Left ventricle myocardium inferior (tissue), 1 donor: ENCODE measurements around the gene NFYA. TPM values are rescaled to one million over a fixed set of nuclear protein-coding genes. Genes with fewer than 3 reads are reported as not detected.

Experiments
- DNase-seq: peaks from one replicate; pipeline ENCODE4 v3.0.0-alpha.2; 2020
- H3K27ac ChIP-seq: fragments of 200-600 bp; replicated peaks from 2 replicates; pipeline ENCODE4 v1.8.0; 2021
- H3K27me3 ChIP-seq: fragments of 200-600 bp; 2 replicates; pipeline ENCODE4 v1.8.0; 2021; ENCODE audit warnings: low read depth
- H3K36me3 ChIP-seq: fragments of 200-600 bp; 2 replicates; pipeline ENCODE4 v1.8.0; 2021
- H3K4me1 ChIP-seq: fragments of 200-600 bp; 2 replicates; pipeline ENCODE4 v1.8.0; 2021
- H3K4me3 ChIP-seq: fragments of 200-600 bp; 2 replicates; pipeline ENCODE4 v1.8.0; 2021; ENCODE audit warnings: mild to moderate bottlenecking, moderate library complexity
- H3K9me3 ChIP-seq: fragments of 200-600 bp; replicated peaks from 2 replicates; pipeline ENCODE4 v1.8.0; 2021
- CTCF ChIP-seq: fragments of 200-600 bp; IDR thresholded peaks from 2 replicates; pipeline ENCODE4 v1.8.0; 2021; ENCODE audit warnings: antibody characterized with exemption, mild to moderate bottlenecking, borderline replicate concordance
- intact Hi-C: fragments of 100-400 bp; cut with micrococcal nuclease; formaldehyde crosslinking; loops from one replicate; pipeline ENCODE4 v1.11.0; 2022
- total RNA-seq: library from RNA; stranded (reverse); fragmentation: NEBNext Ultra II Directional; extraction: Animal tissue kit (Norgen Biotek cat#: 25700); gene quantifications from one replicate; pipeline ENCODE4 v1.2.1, GENCODE V29; 2021
- donor health status: DM: no; HTN: yes; CAD: no; lungs with severe emphysema.

NFYA gene
- total RNA-seq, 1 donor from 2014 or later: 12.5 TPM

GRCh38 chr6:41122373-41122772 is 49.6 kb downstream of the NFYA start:
- intact Hi-C loops: no loop called here
- Histone ChIP-seq H3K4me3 (no peak overlapping the region), H3K27me3 (no peaks in the 10 kb centered on the region), H3K9me3 (no peaks in the 10 kb centered on the region), H3K4me1 (no peaks in the 10 kb centered on the region), H3K27ac (no peak overlapping the region), H3K36me3 (peaks cover 35% of the 10 kb centered on the region)
- no peak for DNase-seq
- TF ChIP-seq CTCF: no peak

DNA sequence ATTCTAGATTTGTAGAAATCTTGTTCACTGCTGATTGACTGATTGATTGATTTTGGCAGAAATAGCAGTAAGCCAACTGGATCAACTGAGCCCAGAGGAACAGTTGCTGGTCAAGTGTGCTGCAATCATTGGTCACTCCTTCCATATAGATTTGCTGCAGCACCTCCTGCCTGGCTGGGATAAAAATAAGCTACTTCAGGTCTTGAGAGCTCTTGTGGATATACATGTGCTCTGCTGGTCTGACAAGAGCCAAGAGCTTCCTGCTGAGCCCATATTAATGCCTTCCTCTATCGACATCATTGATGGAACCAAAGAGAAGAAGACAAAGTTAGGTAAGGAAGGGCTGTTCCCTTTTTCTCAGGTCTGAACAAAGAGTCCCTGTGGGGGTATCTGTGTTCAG is 50.1 kb downstream of the NFYA start:
- no peak overlapping the region for H3K4me3 ChIP-seq
- TF ChIP-seq CTCF: no peak
- intact Hi-C loops: no loop called here
- H3K27ac ChIP-seq: no peak overlapping the region
- peaks cover 36% of the 10 kb centered on the region for H3K36me3 ChIP-seq
- H3K4me1 ChIP-seq: no peaks in the 10 kb centered on the region
- H3K27me3 ChIP-seq: no peaks in the 10 kb centered on the region
- no peaks in the 10 kb centered on the region for H3K9me3 ChIP-seq
- no peak for DNase-seq

DNA sequence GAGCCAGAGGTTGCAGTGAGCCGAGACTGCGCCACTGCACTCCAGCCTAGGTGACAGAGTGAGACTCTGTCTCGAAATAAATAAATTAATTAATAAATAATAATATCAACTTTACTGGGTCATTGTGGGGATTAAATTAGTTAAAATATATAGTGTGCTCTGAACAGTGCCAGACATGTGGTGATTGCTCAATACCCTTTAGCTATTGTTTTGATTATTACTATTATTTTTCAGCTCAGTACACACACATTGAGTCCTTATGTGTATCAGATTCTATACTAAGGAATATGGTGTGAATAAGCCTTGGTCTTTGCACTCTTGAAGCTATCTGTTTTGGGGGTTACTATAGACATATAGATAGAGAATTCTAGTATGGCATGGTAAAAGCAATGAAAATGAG is 52.5 kb downstream of the NFYA start:
- H3K27me3 ChIP-seq: no peaks in the 10 kb centered on the region
- H3K36me3 ChIP-seq: peaks cover 36% of the 10 kb centered on the region
- no peak overlapping the region for H3K4me3 ChIP-seq
- DNase-seq: no peak
- no peak for TF ChIP-seq CTCF
- no peaks in the 10 kb centered on the region for H3K9me3 ChIP-seq
- intact Hi-C loops: no loop called here
- no peak overlapping the region for H3K27ac ChIP-seq
- H3K4me1 ChIP-seq: no peaks in the 10 kb centered on the region

DNA sequence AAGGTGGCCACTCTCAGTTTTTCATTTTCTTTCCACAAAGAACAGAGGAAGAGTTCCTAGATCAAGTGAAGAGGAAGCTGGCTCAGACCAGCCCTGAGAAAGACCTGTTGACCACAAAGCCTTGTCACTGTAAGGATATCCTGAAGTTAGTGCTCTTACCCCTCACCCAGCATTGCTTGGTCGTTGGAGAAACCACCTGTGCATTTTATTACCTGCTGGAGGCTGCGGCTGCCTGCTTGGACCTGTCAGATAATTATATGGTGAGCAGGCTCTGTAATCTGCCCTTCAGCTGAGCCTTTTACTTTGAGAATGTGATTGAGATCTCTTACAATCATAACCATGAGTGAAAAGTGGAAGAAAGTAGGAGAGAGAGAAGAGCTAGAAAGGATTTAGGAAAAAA is 59.5 kb downstream of the NFYA start:
- H3K4me1 ChIP-seq: no peaks in the 10 kb centered on the region
- no peaks in the 10 kb centered on the region for H3K9me3 ChIP-seq
- TF ChIP-seq CTCF: no peak
- no peak overlapping the region for H3K27ac ChIP-seq
- H3K4me3 ChIP-seq: no peak overlapping the region
- DNase-seq: no peak
- intact Hi-C loops: no loop called here
- no peaks in the 10 kb centered on the region for H3K27me3 ChIP-seq
- peaks cover 31% of the 10 kb centered on the region for H3K36me3 ChIP-seq

- intact Hi-C loops: no loop called here
- Histone ChIP-seq H3K4me1 (no peaks in the 10 kb centered on the region), H3K4me3 (no peak overlapping the region), H3K36me3 (peaks cover 37% of the 10 kb centered on the region), H3K27me3 (no peaks in the 10 kb centered on the region), H3K27ac (no peak overlapping the region), H3K9me3 (no peaks in the 10 kb centered on the region)
- no peak for DNase-seq
- TF ChIP-seq CTCF: no peak
Measured at GRCh38 chr6:41135062-41135832, 62.5 kb downstream of the NFYA start.
